ENCODE results near the gene TTC28.

Gene TTC28

GRCh38 chr22:27935897-27936296 is 743.7 kb downstream of the TTC28 start:
- no peak for DNase-seq

DNA sequence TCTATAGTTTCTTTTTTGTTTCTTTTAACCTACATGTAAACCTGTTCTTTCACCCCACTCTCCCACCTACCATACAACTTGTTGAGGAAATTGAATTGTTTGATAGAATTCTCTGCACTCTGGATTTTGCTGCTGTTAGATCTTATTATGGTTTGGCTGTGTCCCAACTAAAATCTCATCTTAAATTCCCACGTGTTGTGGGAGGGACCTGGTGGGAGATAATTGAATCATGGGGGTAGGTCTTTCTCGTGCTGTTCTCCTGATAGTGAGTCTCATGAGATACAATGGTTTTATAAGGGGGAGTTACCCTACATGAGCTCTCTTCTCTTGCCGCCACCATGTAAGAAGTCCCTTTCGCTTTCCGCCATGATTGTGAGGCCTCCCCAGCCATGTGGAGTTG is 745.6 kb downstream of the TTC28 start:
- DNase-seq = no peak

GRCh38 chr22:27933186-27933983 is 746.3 kb downstream of the TTC28 start:
- no peak for DNase-seq

DNA sequence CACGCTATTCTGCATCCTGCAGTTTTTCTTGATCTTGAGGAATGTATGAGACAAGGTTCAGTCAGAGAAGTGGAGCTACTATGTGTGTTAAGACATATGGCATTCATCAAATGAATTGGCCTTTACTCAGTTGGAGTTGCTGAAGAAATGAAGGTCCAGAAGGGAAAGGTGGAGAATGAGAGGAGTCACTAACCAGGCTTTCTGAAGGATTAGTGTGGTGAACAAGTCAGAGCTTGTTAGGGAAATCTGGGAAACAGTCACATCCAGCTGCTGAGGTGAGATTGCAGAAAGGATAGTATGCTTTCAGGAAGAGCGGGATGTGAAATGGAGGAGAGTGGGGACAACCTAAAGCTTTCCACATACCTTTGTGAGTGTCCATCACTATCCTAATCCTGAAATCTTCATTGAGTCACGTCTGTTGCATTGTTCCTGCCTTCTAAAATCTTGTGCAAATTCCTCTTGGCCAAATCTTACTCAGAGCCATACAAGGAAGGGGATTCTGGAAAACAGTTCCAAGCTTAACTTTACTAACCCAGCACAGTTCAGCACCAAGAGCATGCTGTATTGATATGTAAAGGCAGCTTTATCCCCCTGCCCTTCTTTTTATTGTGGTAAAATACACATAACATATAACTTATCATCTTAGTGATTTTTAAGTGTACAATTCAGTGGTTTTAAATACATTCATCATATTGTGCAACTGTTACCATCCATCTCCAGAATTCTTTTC is 749.1 kb downstream of the TTC28 start:
- DNase-seq = peak; percentile 4
